GM23338 (cell line): ENCODE measurements around the gene GATM. TPM values are rescaled to one million over a fixed set of nuclear protein-coding genes. Genes with fewer than 3 reads are reported as not detected.

Experiments used
- ATAC-seq: fragments of 200-7000 bp; cut with Tn5 transposase; 3 replicates; pipeline ENCODE4 v1.9.1; 2020
- DNase-seq: peaks from one replicate; pipeline ENCODE4 v3.0.0-alpha.2; 2015; ENCODE audit warnings: low spot score
- H2AFZ ChIP-seq: fragments of 200-600 bp; sonication (generic); 2 replicates; pipeline ENCODE4 v1.8.0; 2016; ENCODE audit warnings: antibody characterized with exemption, mild to moderate bottlenecking, moderate library complexity
- H3F3A ChIP-seq: fragments of 200-600 bp; sonication (generic); replicated peaks from 2 replicates; pipeline ENCODE4 v1.8.0; 2017; ENCODE audit warnings: antibody characterized with exemption, mixed run types, low read depth
- H3K27ac ChIP-seq: fragments of 200-600 bp; sonication (generic); 2 replicates; pipeline ENCODE4 v1.6.1; 2016; ENCODE audit warnings: low read depth
- H3K27me3 ChIP-seq: fragments of 200-600 bp; sonication (generic); 2 replicates; pipeline ENCODE4 v1.8.0; 2016; ENCODE audit warnings: mild to moderate bottlenecking, mixed run types, moderate library complexity; ENCODE audit not compliant: insufficient read depth
- H3K36me3 ChIP-seq: fragments of 200-600 bp; sonication (generic); 2 replicates; pipeline ENCODE4 v1.8.0; 2016; ENCODE audit warnings: mild to moderate bottlenecking; ENCODE audit not compliant: insufficient read depth
- H3K4me1 ChIP-seq: fragments of 200-600 bp; sonication (generic); 2 replicates; pipeline ENCODE4 v1.8.0; 2016; ENCODE audit warnings: mild to moderate bottlenecking, moderate library complexity; ENCODE audit not compliant: insufficient read depth
- H3K4me2 ChIP-seq: fragments of 200-600 bp; sonication (generic); 2 replicates; pipeline ENCODE4 v1.7.1; 2017; ENCODE audit warnings: mixed run types
- H3K4me3 ChIP-seq: fragments of 200-600 bp; sonication (generic); 2 replicates; pipeline ENCODE4 v1.6.1; 2016; ENCODE audit warnings: mixed run types
- H3K79me2 ChIP-seq: fragments of 200-600 bp; sonication (generic); replicated peaks from 2 replicates; pipeline ENCODE4 v1.8.0; 2017; ENCODE audit warnings: mild to moderate bottlenecking; ENCODE audit not compliant: insufficient read depth
- H3K9me2 ChIP-seq: fragments of 200-600 bp; sonication (generic); 2 replicates; pipeline ENCODE4 v1.8.0; 2017; ENCODE audit not compliant: insufficient read depth
- H4K20me1 ChIP-seq: fragments of 200-600 bp; sonication (generic); replicated peaks from 2 replicates; pipeline ENCODE4 v1.8.0; 2017; ENCODE audit warnings: mild to moderate bottlenecking; ENCODE audit not compliant: insufficient read depth
- H3K27ac Mint-ChIP-seq: 2 replicates; pipeline ENCODE4 v1.8.0; 2020; ENCODE audit warnings: inconsistent platforms, mild to moderate bottlenecking, moderate library complexity, mixed read lengths
- H3K27me3 Mint-ChIP-seq: 3 replicates; pipeline ENCODE4 v1.8.0; 2022; ENCODE audit warnings: low read depth, mild to moderate bottlenecking, moderate library complexity, mixed read lengths, inconsistent platforms; ENCODE audit not compliant: insufficient read depth, poor library complexity
- H3K36me3 Mint-ChIP-seq: 3 replicates; pipeline ENCODE4 v1.8.0; 2021; ENCODE audit warnings: low read depth, mild to moderate bottlenecking, inconsistent platforms, moderate library complexity, mixed read lengths
- H3K4me1 Mint-ChIP-seq: 3 replicates; pipeline ENCODE4 v1.8.0; 2020; ENCODE audit warnings: mild to moderate bottlenecking, inconsistent platforms, mixed read lengths
- H3K4me3 Mint-ChIP-seq: 3 replicates; pipeline ENCODE4 v1.8.0; 2021; ENCODE audit warnings: moderate library complexity, mild to moderate bottlenecking, inconsistent platforms, mixed read lengths
- H3K9me3 Mint-ChIP-seq: 3 replicates; pipeline ENCODE4 v1.8.0; 2020; ENCODE audit warnings: moderate library complexity, mild to moderate bottlenecking, inconsistent platforms, mixed read lengths
- CREB1 ChIP-seq: fragments of 250-450 bp; sonication (Bioruptor Pico); IDR thresholded peaks from 2 replicates; pipeline ENCODE4 v1.5.0; 2020; ENCODE audit warnings: low read depth, mild to moderate bottlenecking, moderate library complexity
- CTCF ChIP-seq, 2 experiments: fragments of 200-600 bp in 1 of 2; sonication (generic) in 1 of 2; conservative IDR thresholded peaks; 2 replicates each; pipeline versions ENCODE4 v1.5.1 to v1.6.1; 2016 to 2017; ENCODE audit warnings: antibody characterized with exemption in 2 of 2, low read depth in 2 of 2, mild to moderate bottlenecking in 2 of 2, moderate library complexity in 1 of 2
- ETS1 ChIP-seq: IDR thresholded peaks from 2 replicates; pipeline ENCODE4 v1.6.1; 2016; ENCODE audit warnings: antibody characterized with exemption
- EZH2phosphoT487 ChIP-seq: fragments of 200-600 bp; sonication (generic); IDR thresholded peaks from one replicate; pipeline ENCODE4 v1.8.1; 2018; ENCODE audit warnings: antibody characterized with exemption; ENCODE audit not compliant: unreplicated experiment
- JUNB ChIP-seq: IDR thresholded peaks from one replicate; pipeline ENCODE4 v1.6.1; 2016; ENCODE audit warnings: antibody characterized with exemption; ENCODE audit not compliant: unreplicated experiment
- NANOG ChIP-seq: IDR thresholded peaks from 2 replicates; pipeline ENCODE4 v1.6.1; 2016; ENCODE audit warnings: antibody characterized with exemption, borderline replicate concordance
- REST ChIP-seq: IDR thresholded peaks from one replicate; pipeline ENCODE4 v1.6.1; 2018; ENCODE audit warnings: antibody characterized with exemption; ENCODE audit not compliant: unreplicated experiment
- STAT1 ChIP-seq: IDR thresholded peaks from one replicate; pipeline ENCODE4 v1.6.1; 2016; ENCODE audit warnings: antibody characterized with exemption; ENCODE audit not compliant: unreplicated experiment
- ZNF114 ChIP-seq: fragments of 250-450 bp; sonication (Bioruptor Pico); IDR thresholded peaks from 2 replicates; pipeline ENCODE4 v1.5.0; 2020; ENCODE audit warnings: mild to moderate bottlenecking, moderate library complexity
- ZNF331 ChIP-seq: fragments of 250-450 bp; sonication (Bioruptor Pico); IDR thresholded peaks from 2 replicates; pipeline ENCODE4 v1.5.0; 2020; ENCODE audit warnings: low read depth, mild to moderate bottlenecking, moderate library complexity
- polyA plus RNA-seq: library from polyadenylated mRNA; unstranded; fragments of >200 nt; fragmentation: Nextera tagmentation; extraction: Ambion mirVana; gene quantifications from 2 replicates; pipeline ENCODE4 v1.2.1, GENCODE V29; 2016
- total RNA-seq: library from RNA; depleted of rRNA; stranded (reverse); fragments of >200 nt; shearing (Covaris generic); gene quantifications from 2 replicates; pipeline ENCODE4 v1.2.3, GENCODE V29; 2014

GATM gene
- total and polyA plus RNA-seq, 2 experiments from 2014 or later = 8.5 to 17.5 TPM

GRCh38 chr15:45397116-45397665 lies 18.8 kb upstream of the GATM start (continued):
- TF ChIP-seq ETS1 (no peak), ZNF331 (CRISPR knock-in tag) (no peak)

- Histone ChIP-seq H2AFZ (no peak overlapping the region), H4K20me1 (no peaks in the 10 kb centered on the region), H3K79me2 (no peaks in the 10 kb centered on the region), H3K27me3 (0 out of 2 replicates have a peak, but pooled peaks cover 5% of the 10 kb centered on the region), H3K4me2 (no peak overlapping the region), H3K36me3 (no peaks in the 10 kb centered on the region), H3K4me3 (no peak overlapping the region), H3F3A (no peaks in the 10 kb centered on the region), H3K4me1 (no peaks in the 10 kb centered on the region), H3K27ac (no peak overlapping the region), H3K9me2 (no peaks in the 10 kb centered on the region)
- no peaks in the 10 kb centered on the region for H3K27me3 Mint-ChIP-seq
- TF ChIP-seq STAT1 (no peak), ZNF331 (CRISPR knock-in tag) (no peak), ZNF114 (CRISPR knock-in tag) (no peak), CTCF (conservative IDR thresholded peaks at IDR 0.05; ENCODE audit: low read depth in 2 of 2) (no peak), NANOG (no peak), REST (no peak), CREB1 (CRISPR knock-in tag) (no peak), JUNB (no peak), EZH2phosphoT487 (no peak)
- H3K9me3 Mint-ChIP-seq = no peaks in the 10 kb centered on the region
- DNase-seq = no peak
- H3K4me3 Mint-ChIP-seq = no peak overlapping the region
- no peaks in the 10 kb centered on the region for H3K36me3 Mint-ChIP-seq
- ATAC-seq = no peak
- no peaks in the 10 kb centered on the region for H3K4me1 Mint-ChIP-seq
- no peak overlapping the region for H3K27ac Mint-ChIP-seq
Measured at GRCh38 chr15:45395943-45396342, 17.6 kb upstream of the GATM start.
